K562 (cell line): Measurements from ENCODE around the gene G6PC1. TPM values are rescaled to one million over a fixed set of nuclear protein-coding genes. Genes with fewer than 3 reads are reported as not detected.

Experiments used
- ATAC-seq: fragments of 200-7000 bp; cut with Tn5 transposase; 3 replicates; pipeline ENCODE4 v1.9.1; 2020; ENCODE audit warnings: moderate library complexity
- BruUV-seq: library from RNA; stranded (reverse); fragments of 400-500 nt; replicated peaks from 2 replicates; lab custom pipeline; 2021; lab: Mats Ljungman, UMichigan
- CTCF ChIA-PET: fragments of 300-600 bp; formaldehyde crosslinking; extraction: SDS; loops from one replicate; lab custom pipeline; 2021; ENCODE audit warnings: low intra/inter-chr PET ratio; lab: Yijun Ruan, JAX
- POLR2A ChIA-PET: fragments of 300-600, 350-650 bp; sonication (Branson Sonifier 250); formaldehyde crosslinking; extraction: SDS; loops from one replicate; lab custom pipeline; 2021; ENCODE audit warnings: antibody characterized with exemption, inconsistent platforms; lab: Yijun Ruan, JAX
- DNase-seq, 4 experiments: peaks; one replicate each; pipeline versions ENCODE4 v3.0.0 to v3.0.0-alpha.2; 2011 to 2018; ENCODE audit warnings: low spot score in 3 of 4, mixed read lengths in 3 of 4; ENCODE audit errors: extremely low read depth in 1 of 4
- FAIRE-seq: peaks from 2 replicates; lab custom pipeline; 2011; peaks lifted over from hg19 to GRCh38; lab: Jason Lieb, UNC
- H2AFZ ChIP-seq: 2 replicates; pipeline ENCODE4 v1.6.0; 2011; ENCODE audit warnings: low read depth, low read length, control low read depth, inconsistent platforms
- H3K27ac ChIP-seq: fragments of 200-600 bp; 3 replicates; pipeline ENCODE4 v1.8.0; 2011; ENCODE audit warnings: low read depth, mild to moderate bottlenecking, control low read depth, inconsistent platforms, low read length, moderate library complexity, mixed read lengths; ENCODE audit errors: extremely low read depth
- H3K27me3 ChIP-seq, 2 experiments: fragments of 300-600 bp in 1 of 2; 2 replicates in 1 of 2; 3 replicates in 1 of 2; pipeline versions ENCODE4 v1.6.0 to v1.8.0; 2011; ENCODE audit warnings: inconsistent platforms in 2 of 2, low read length in 2 of 2, mild to moderate bottlenecking in 1 of 2, mixed read lengths in 1 of 2, moderate library complexity in 1 of 2; ENCODE audit not compliant: control insufficient read depth in 2 of 2, insufficient read depth in 2 of 2
- H3K36me3 ChIP-seq: fragments of 300-600 bp; 3 replicates; pipeline ENCODE4 v1.8.0; 2011; ENCODE audit warnings: mild to moderate bottlenecking, low read length, inconsistent platforms; ENCODE audit not compliant: control insufficient read depth, insufficient read depth
- H3K4me1 ChIP-seq, 2 experiments: fragments of 200-600 bp in 1 of 2; replicated peaks in 1 of 2; 2 replicates in 1 of 2; 3 replicates in 1 of 2; pipeline versions ENCODE4 v1.5.1 to v1.8.0; 2011; ENCODE audit warnings: inconsistent platforms in 2 of 2, low read length in 2 of 2, mild to moderate bottlenecking in 1 of 2, mixed read lengths in 1 of 2, moderate library complexity in 1 of 2; ENCODE audit not compliant: control insufficient read depth in 2 of 2, insufficient read depth in 2 of 2
- H3K4me2 ChIP-seq: 2 replicates; pipeline ENCODE4 v1.6.1; 2011; ENCODE audit warnings: low read length, control low read depth, inconsistent platforms, mixed read lengths; ENCODE audit not compliant: insufficient read depth
- H3K4me3 ChIP-seq: fragments of 200-600 bp; sonication (generic), shearing (Covaris generic); 2 replicates; pipeline ENCODE4 v1.5.1; 2016; ENCODE audit warnings: control low read depth, inconsistent platforms
- H3K79me2 ChIP-seq: fragments of 200-600 bp; 3 replicates; pipeline ENCODE4 v1.8.0; 2011; ENCODE audit warnings: low read length, inconsistent platforms; ENCODE audit not compliant: control insufficient read depth, insufficient read depth
- H3K9ac ChIP-seq, 2 experiments: 2 replicates each; pipeline versions ENCODE4 v1.6.0 to v1.6.1; 2011; ENCODE audit warnings: low read depth in 2 of 2, low read length in 2 of 2, control low read depth in 1 of 2, inconsistent platforms in 1 of 2, mild to moderate bottlenecking in 1 of 2, mixed read lengths in 1 of 2; ENCODE audit not compliant: insufficient read depth in 1 of 2
- H3K9me1 ChIP-seq: one replicate; pipeline ENCODE4 v1.6.0; 2011; ENCODE audit warnings: inconsistent platforms, mild to moderate bottlenecking, low read length, moderate library complexity; ENCODE audit not compliant: control insufficient read depth, insufficient read depth
- H3K9me3 ChIP-seq: replicated peaks from 2 replicates; pipeline ENCODE4 v1.5.1; 2011; ENCODE audit warnings: low read depth, low read length, inconsistent platforms; ENCODE audit not compliant: control insufficient read depth, insufficient read depth
- H4K20me1 ChIP-seq: replicated peaks from 2 replicates; pipeline ENCODE4 v1.6.1; 2011; ENCODE audit warnings: low read length, inconsistent platforms, mixed read lengths; ENCODE audit not compliant: control insufficient read depth, insufficient read depth
- CREBBP ChIP-seq: IDR thresholded peaks from one replicate; pipeline ENCODE4 v1.6.1; 2012; ENCODE audit warnings: low read depth, mild to moderate bottlenecking, control low read depth, inconsistent platforms, low read length
- GABPA ChIP-seq: fragments of 200-800 bp; sonication (Bioruptor generic); conservative IDR thresholded peaks from 2 replicates; pipeline ENCODE4 v1.6.1; 2016; ENCODE audit warnings: low read depth, missing genetic modification characterization, missing compliant biosample characterization
- MEF2D ChIP-seq: conservative IDR thresholded peaks from 2 replicates; pipeline ENCODE4 v1.6.1; 2016; ENCODE audit warnings: low read depth, missing genetic modification characterization, missing compliant biosample characterization
- NONO ChIP-seq, 2 experiments: fragments of 200-400 bp in 1 of 2; fragments of 450-650 bp in 1 of 2; formaldehyde crosslinking in 1 of 2; IDR thresholded peaks; 2 replicates each; pipeline ENCODE4 v1.6.1; 2017; ENCODE audit warnings: low read depth in 2 of 2, mild to moderate bottlenecking in 2 of 2, moderate library complexity in 2 of 2, low read length in 1 of 2
- PCBP1 ChIP-seq: fragments of 200-400 bp; formaldehyde crosslinking; IDR thresholded peaks from 2 replicates; pipeline ENCODE4 v1.6.1; 2018; ENCODE audit warnings: mild to moderate bottlenecking, low read depth, low read length; ENCODE audit not compliant: poor library complexity, severe bottlenecking
- POLR2H ChIP-seq: IDR thresholded peaks from 2 replicates; pipeline ENCODE4 v1.6.1; 2016; ENCODE audit warnings: missing genetic modification characterization, low read depth, mild to moderate bottlenecking, control low read depth, missing compliant biosample characterization, moderate library complexity
- RBM14 ChIP-seq: fragments of 200-400 bp; formaldehyde crosslinking; IDR thresholded peaks from 2 replicates; pipeline ENCODE4 v1.6.1; 2018; ENCODE audit warnings: low read depth, mild to moderate bottlenecking, low read length, moderate library complexity, borderline replicate concordance; ENCODE audit not compliant: insufficient read depth
- ZFX ChIP-seq: sonication (generic); formaldehyde crosslinking; IDR thresholded peaks from 2 replicates; pipeline ENCODE4 v1.8.0; 2022; ENCODE audit warnings: mild to moderate bottlenecking, missing genetic modification reagents, moderate library complexity
- WGBS: fragments of 100-300 bp; shearing (Covaris generic); methylation state at CpG from one replicate; pipeline ENCODE4 v1.1.6; 2016; ENCODE audit warnings: low coverage, mixed read lengths; ENCODE audit not compliant: insufficient coverage; ENCODE audit errors: missing lambda C conversion rate; 5-methylcytosine and 5-hydroxymethylcytosine counted together
- in situ Hi-C: fragments of 300-500 bp; cut with MboI; formaldehyde crosslinking; loops from 4 replicates; pipeline ENCODE4 v1.15.0; 2018; ENCODE audit warnings: inconsistent platforms, mixed read lengths
- intact Hi-C: fragments of 100-400 bp; cut with micrococcal nuclease; formaldehyde crosslinking; loops from 2 replicates; pipeline ENCODE4 v1.14.2; 2022
- polyA plus RNA-seq, 8 experiments: library from polyadenylated mRNA; depleted of rRNA in 4 of 8; stranded (reverse) in 5 of 8; unstranded in 3 of 8; fragments of >200 nt; fragmentation: Nextera tagmentation in 2 of 8; fragmentation: Illumina TruSeq in 1 of 8; extraction: Ambion mirVana in 2 of 8; extraction: Trizol in 1 of 8; gene quantifications; 2 replicates each; pipeline versions ENCODE4 v1.2.1 to v1.2.3, GENCODE V29; 2011 to 2014; ENCODE audit warnings: inconsistent platforms in 1 of 8, missing spikeins in 1 of 8
- total RNA-seq, 7 experiments: library from RNA; depleted of rRNA in 6 of 7; stranded (reverse); fragments of >200 nt in 6 of 7; fragmentation: Illumina TruSeq in 2 of 7; extraction: Trizol in 2 of 7; gene quantifications; 2 replicates each; pipeline versions ENCODE4 v1.2.1 to v1.2.3, GENCODE V29; 2011 to 2021; ENCODE audit warnings: low replicate concordance in 1 of 7
- TF ChIP-seq, protein P1 (sequence below): sonication (generic); formaldehyde crosslinking; IDR thresholded peaks from 2 replicates; pipeline ENCODE4 v1.8.0; 2022; ENCODE audit warnings: mild to moderate bottlenecking, missing genetic modification reagents
- TF ChIP-seq, protein P2 (sequence below): fragments of 250-450 bp; sonication (Bioruptor Pico); IDR thresholded peaks from 2 replicates; pipeline ENCODE4 v1.4.0; 2020
- TF ChIP-seq, protein P3 (sequence below): fragments of 450-650 bp; IDR thresholded peaks from 2 replicates; pipeline ENCODE4 v1.6.1; 2016; ENCODE audit warnings: mild to moderate bottlenecking

G6PC1 gene
- total and polyA plus RNA-seq, 9 of the 15 experiments (the other 6 are each of a cell fraction or from before 2014, with no cell fraction given), result not detected

DNA sequence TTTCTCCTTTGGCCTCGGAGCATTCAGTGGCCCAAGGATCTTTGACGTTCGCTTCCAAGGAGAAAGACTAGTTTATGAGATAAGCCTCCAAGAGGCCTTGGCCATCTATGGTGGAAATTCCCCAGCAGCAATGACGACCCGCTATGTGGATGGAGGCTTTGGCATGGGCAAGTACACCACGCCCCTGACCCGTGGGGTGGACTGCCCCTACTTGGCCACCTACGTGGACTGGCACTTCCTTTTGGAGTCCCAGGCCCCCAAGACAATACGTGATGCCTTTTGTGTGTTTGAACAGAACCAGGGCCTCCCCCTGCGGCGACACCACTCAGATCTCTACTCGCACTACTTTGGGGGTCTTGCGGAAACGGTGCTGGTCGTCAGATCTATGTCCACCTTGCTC, 48.2 kb upstream of the G6PC1 start:
- 57% methylated on average over 13 of the region's 15 CpGs for WGBS
- no peak overlapping the region for H3K4me3 ChIP-seq
- ATAC-seq (no peak), FAIRE-seq (no peak), DNase-seq (no peak)
- TF ChIP-seq, protein P1, sequence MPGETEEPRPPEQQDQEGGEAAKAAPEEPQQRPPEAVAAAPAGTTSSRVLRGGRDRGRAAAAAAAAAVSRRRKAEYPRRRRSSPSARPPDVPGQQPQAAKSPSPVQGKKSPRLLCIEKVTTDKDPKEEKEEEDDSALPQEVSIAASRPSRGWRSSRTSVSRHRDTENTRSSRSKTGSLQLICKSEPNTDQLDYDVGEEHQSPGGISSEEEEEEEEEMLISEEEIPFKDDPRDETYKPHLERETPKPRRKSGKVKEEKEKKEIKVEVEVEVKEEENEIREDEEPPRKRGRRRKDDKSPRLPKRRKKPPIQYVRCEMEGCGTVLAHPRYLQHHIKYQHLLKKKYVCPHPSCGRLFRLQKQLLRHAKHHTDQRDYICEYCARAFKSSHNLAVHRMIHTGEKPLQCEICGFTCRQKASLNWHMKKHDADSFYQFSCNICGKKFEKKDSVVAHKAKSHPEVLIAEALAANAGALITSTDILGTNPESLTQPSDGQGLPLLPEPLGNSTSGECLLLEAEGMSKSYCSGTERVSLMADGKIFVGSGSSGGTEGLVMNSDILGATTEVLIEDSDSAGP, result no peak
- no peak for TF ChIP-seq NONO (IDR thresholded peaks at IDR 0.05; ENCODE audit: low read depth in 2 of 2, low read length in 1 of 2)
- TF ChIP-seq CREBBP, result no peak
- TF ChIP-seq, protein P2, sequence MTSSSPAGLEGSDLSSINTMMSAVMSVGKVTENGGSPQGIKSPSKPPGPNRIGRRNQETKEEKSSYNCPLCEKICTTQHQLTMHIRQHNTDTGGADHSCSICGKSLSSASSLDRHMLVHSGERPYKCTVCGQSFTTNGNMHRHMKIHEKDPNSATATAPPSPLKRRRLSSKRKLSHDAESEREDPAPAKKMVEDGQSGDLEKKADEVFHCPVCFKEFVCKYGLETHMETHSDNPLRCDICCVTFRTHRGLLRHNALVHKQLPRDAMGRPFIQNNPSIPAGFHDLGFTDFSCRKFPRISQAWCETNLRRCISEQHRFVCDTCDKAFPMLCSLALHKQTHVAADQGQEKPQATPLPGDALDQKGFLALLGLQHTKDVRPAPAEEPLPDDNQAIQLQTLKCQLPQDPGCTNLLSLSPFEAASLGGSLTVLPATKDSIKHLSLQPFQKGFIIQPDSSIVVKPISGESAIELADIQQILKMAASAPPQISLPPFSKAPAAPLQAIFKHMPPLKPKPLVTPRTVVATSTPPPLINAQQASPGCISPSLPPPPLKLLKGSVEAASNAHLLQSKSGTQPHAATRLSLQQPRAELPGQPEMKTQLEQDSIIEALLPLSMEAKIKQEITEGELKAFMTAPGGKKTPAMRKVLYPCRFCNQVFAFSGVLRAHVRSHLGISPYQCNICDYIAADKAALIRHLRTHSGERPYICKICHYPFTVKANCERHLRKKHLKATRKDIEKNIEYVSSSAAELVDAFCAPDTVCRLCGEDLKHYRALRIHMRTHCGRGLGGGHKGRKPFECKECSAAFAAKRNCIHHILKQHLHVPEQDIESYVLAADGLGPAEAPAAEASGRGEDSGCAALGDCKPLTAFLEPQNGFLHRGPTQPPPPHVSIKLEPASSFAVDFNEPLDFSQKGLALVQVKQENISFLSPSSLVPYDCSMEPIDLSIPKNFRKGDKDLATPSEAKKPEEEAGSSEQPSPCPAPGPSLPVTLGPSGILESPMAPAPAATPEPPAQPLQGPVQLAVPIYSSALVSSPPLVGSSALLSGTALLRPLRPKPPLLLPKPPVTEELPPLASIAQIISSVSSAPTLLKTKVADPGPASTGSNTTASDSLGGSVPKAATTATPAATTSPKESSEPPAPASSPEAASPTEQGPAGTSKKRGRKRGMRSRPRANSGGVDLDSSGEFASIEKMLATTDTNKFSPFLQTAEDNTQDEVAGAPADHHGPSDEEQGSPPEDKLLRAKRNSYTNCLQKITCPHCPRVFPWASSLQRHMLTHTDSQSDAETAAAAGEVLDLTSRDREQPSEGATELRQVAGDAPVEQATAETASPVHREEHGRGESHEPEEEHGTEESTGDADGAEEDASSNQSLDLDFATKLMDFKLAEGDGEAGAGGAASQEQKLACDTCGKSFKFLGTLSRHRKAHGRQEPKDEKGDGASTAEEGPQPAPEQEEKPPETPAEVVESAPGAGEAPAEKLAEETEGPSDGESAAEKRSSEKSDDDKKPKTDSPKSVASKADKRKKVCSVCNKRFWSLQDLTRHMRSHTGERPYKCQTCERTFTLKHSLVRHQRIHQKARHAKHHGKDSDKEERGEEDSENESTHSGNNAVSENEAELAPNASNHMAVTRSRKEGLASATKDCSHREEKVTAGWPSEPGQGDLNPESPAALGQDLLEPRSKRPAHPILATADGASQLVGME, result no peak
- no peak for TF ChIP-seq RBM14
- TF ChIP-seq, protein P3, sequence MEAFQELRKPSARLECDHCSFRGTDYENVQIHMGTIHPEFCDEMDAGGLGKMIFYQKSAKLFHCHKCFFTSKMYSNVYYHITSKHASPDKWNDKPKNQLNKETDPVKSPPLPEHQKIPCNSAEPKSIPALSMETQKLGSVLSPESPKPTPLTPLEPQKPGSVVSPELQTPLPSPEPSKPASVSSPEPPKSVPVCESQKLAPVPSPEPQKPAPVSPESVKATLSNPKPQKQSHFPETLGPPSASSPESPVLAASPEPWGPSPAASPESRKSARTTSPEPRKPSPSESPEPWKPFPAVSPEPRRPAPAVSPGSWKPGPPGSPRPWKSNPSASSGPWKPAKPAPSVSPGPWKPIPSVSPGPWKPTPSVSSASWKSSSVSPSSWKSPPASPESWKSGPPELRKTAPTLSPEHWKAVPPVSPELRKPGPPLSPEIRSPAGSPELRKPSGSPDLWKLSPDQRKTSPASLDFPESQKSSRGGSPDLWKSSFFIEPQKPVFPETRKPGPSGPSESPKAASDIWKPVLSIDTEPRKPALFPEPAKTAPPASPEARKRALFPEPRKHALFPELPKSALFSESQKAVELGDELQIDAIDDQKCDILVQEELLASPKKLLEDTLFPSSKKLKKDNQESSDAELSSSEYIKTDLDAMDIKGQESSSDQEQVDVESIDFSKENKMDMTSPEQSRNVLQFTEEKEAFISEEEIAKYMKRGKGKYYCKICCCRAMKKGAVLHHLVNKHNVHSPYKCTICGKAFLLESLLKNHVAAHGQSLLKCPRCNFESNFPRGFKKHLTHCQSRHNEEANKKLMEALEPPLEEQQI, result no peak
- no peak for TF ChIP-seq ZFX (CRISPR knock-in tag)
- no peak for TF ChIP-seq GABPA (tag)
- TF ChIP-seq POLR2H (tag), result no peak
- TF ChIP-seq PCBP1, result no peak
- TF ChIP-seq MEF2D (tag), result no peak
- intact Hi-C loops, result no loop called here
- in situ Hi-C loops, result no loop called here
- H3K27me3 ChIP-seq, result no peaks in the 10 kb centered on the region
- H3K36me3 ChIP-seq, result no peaks in the 10 kb centered on the region
- CTCF ChIA-PET, result no interaction called here
- H3K4me2 ChIP-seq, result no peak overlapping the region
- no peaks in the 10 kb centered on the region for H3K79me2 ChIP-seq
- peaks cover 3 to 7% of the 10 kb centered on the region in 2 experiments; a peak in 2 of 5 replicates for H3K4me1 ChIP-seq
- no peaks in the 10 kb centered on the region for H3K9me3 ChIP-seq
- no peak overlapping the region for H3K27ac ChIP-seq
- H3K9me1 ChIP-seq, result no peaks in the 10 kb centered on the region
- no TSS peak for BruUV-seq
- H3K9ac ChIP-seq, result no peak overlapping the region
- no peak overlapping the region for H2AFZ ChIP-seq
- H4K20me1 ChIP-seq, result no peaks in the 10 kb centered on the region
- POLR2A ChIA-PET, result interaction anchor here (0.9 kb wide), 1 partner anchor 8 kb away, joined by 6 read pairs; the partner anchor contains the start of gene AOC2
